Osteoblast (primary cell): ENCODE data around the gene CWC22. TPM values are rescaled to one million over a fixed set of nuclear protein-coding genes. Genes with fewer than 3 reads are reported as not detected.

Source experiments
- DNase-seq: peaks from one replicate; pipeline ENCODE4 v3.0.0; 2011; ENCODE audit warnings: low spot score, mixed read lengths; ENCODE audit not compliant: insufficient read length; ENCODE audit errors: missing footprints
- H2AFZ ChIP-seq: 2 replicates; pipeline ENCODE4 v1.6.0; 2011; ENCODE audit warnings: mild to moderate bottlenecking, low read length
- H3K27ac ChIP-seq: 2 replicates; pipeline ENCODE4 v1.5.1; 2011; ENCODE audit warnings: mild to moderate bottlenecking, low read depth, low read length, moderate library complexity
- H3K27me3 ChIP-seq: 2 replicates; pipeline ENCODE4 v1.6.0; 2012; ENCODE audit warnings: mild to moderate bottlenecking, control low read depth, inconsistent platforms, low read length, moderate library complexity; ENCODE audit not compliant: insufficient read depth
- H3K36me3 ChIP-seq: 2 replicates; pipeline ENCODE4 v1.5.1; 2011; ENCODE audit warnings: mild to moderate bottlenecking, low read length, control low read depth, moderate library complexity; ENCODE audit not compliant: insufficient read depth
- H3K4me1 ChIP-seq: 2 replicates; pipeline ENCODE4 v1.5.1; 2011; ENCODE audit warnings: mild to moderate bottlenecking, low read length, control low read depth, moderate library complexity; ENCODE audit not compliant: insufficient read depth
- H3K4me2 ChIP-seq: 2 replicates; pipeline ENCODE4 v1.6.0; 2011; ENCODE audit warnings: mild to moderate bottlenecking, low read length; ENCODE audit not compliant: insufficient read depth
- H3K4me3 ChIP-seq: fragments of 200-600 bp; sonication (generic); 3 replicates; pipeline ENCODE4 v1.5.1; 2012; ENCODE audit warnings: mild to moderate bottlenecking, low read length, inconsistent platforms; ENCODE audit not compliant: insufficient read depth
- H3K79me2 ChIP-seq: 2 replicates; pipeline ENCODE4 v1.6.0; 2012; ENCODE audit warnings: mild to moderate bottlenecking, low read length, control low read depth, inconsistent platforms; ENCODE audit not compliant: insufficient read depth
- H3K9me3 ChIP-seq: 2 replicates; pipeline ENCODE4 v1.5.1; 2011; ENCODE audit warnings: low read depth, low read length, control low read depth
- H4K20me1 ChIP-seq: 2 replicates; pipeline ENCODE4 v1.6.0; 2012; ENCODE audit warnings: mild to moderate bottlenecking, low read length, control low read depth; ENCODE audit not compliant: insufficient read depth
- CTCF ChIP-seq: IDR thresholded peaks from 2 replicates; pipeline ENCODE4 v1.5.1; 2011; ENCODE audit warnings: mild to moderate bottlenecking, low read depth, low read length, moderate library complexity; ENCODE audit errors: extremely low read depth
- total RNA-seq: library from RNA; depleted of rRNA; stranded (reverse); fragments of >200 nt; gene quantifications from 2 replicates; pipeline ENCODE4 v1.2.3, GENCODE V29; 2012

CWC22 gene
- total RNA-seq, 1 donor = 15.2 TPM

GRCh38 chr2:179915395-179915992 lies 91.6 kb downstream of the CWC22 start:
- H3K4me3 ChIP-seq = no peak overlapping the region
- no peaks in the 10 kb centered on the region for H3K79me2 ChIP-seq
- H2AFZ ChIP-seq = no peak overlapping the region
- no peak overlapping the region for H3K27ac ChIP-seq
- no peaks in the 10 kb centered on the region for H3K9me3 ChIP-seq
- DNase-seq = no peak
- no peaks in the 10 kb centered on the region for H4K20me1 ChIP-seq
- H3K4me1 ChIP-seq = no peaks in the 10 kb centered on the region
- no peaks in the 10 kb centered on the region for H3K36me3 ChIP-seq
- no peaks in the 10 kb centered on the region for H3K27me3 ChIP-seq
- TF ChIP-seq CTCF = no peak
- H3K4me2 ChIP-seq = no peak overlapping the region

- H3K79me2 ChIP-seq = no peaks in the 10 kb centered on the region
- TF ChIP-seq CTCF = no peak
These were observed 93.3 kb downstream of the CWC22 start for GRCh38 chr2:179913809-179914208.

GRCh38 chr2:179911569-179911968 lies 95.5 kb downstream of the CWC22 start:
- Histone ChIP-seq H4K20me1 (no peaks in the 10 kb centered on the region), H3K36me3 (no peaks in the 10 kb centered on the region), H3K4me3 (no peak overlapping the region), H3K9me3 (no peaks in the 10 kb centered on the region), H2AFZ (no peak overlapping the region), H3K27me3 (peaks cover 3% of the 10 kb centered on the region), H3K4me2 (no peak overlapping the region), H3K79me2 (no peaks in the 10 kb centered on the region), H3K4me1 (no peaks in the 10 kb centered on the region), H3K27ac (no peak overlapping the region)
- no peak for TF ChIP-seq CTCF
- DNase-seq = no peak

More at GRCh38 chr2:179913809-179914208, 93.3 kb downstream of the CWC22 start:
- Histone ChIP-seq H3K9me3 (no peaks in the 10 kb centered on the region), H3K4me1 (no peaks in the 10 kb centered on the region), H3K36me3 (no peaks in the 10 kb centered on the region), H2AFZ (no peak overlapping the region), H3K27me3 (no peaks in the 10 kb centered on the region), H4K20me1 (no peaks in the 10 kb centered on the region), H3K4me2 (no peak overlapping the region), H3K4me3 (no peak overlapping the region), H3K27ac (no peak overlapping the region)
- no peak for DNase-seq

GRCh38 chr2:179910735-179911113 lies 96.4 kb downstream of the CWC22 start:
- Histone ChIP-seq H3K9me3 (no peaks in the 10 kb centered on the region), H2AFZ (no peak overlapping the region), H3K27ac (no peak overlapping the region), H3K4me2 (no peak overlapping the region), H3K79me2 (no peaks in the 10 kb centered on the region), H4K20me1 (no peaks in the 10 kb centered on the region), H3K27me3 (peaks cover 6% of the 10 kb centered on the region), H3K4me1 (no peaks in the 10 kb centered on the region), H3K4me3 (no peak overlapping the region), H3K36me3 (no peaks in the 10 kb centered on the region)
- TF ChIP-seq CTCF = no peak
- no peak for DNase-seq
